A673 (cell line): ENCODE data around the gene SSX4B. TPM values are rescaled to one million over a fixed set of nuclear protein-coding genes. Genes with fewer than 3 reads are reported as not detected.
"Not testable (repeated sequence)": the region's sequence is repeated elsewhere in the genome, so short reads cannot be mapped to it uniquely, and the experiment has no call there.

Source experiments
- BruUV-seq: library from RNA; stranded (reverse); fragments of 400-500 nt; replicated peaks from 2 replicates; lab custom pipeline; 2021; lab: Mats Ljungman, UMichigan
- CTCF ChIA-PET: fragments of 300-600 bp; sonication (Branson Sonifier 250); formaldehyde crosslinking; loops from one replicate; lab custom pipeline; 2022; ENCODE audit warnings: antibody characterized with exemption; lab: Charles Lee
- POLR2A ChIA-PET: fragments of 300-600 bp; sonication (Branson Sonifier 250); formaldehyde crosslinking; loops from one replicate; lab custom pipeline; 2022; ENCODE audit warnings: antibody characterized with exemption; ENCODE audit not compliant: low non-redundant PET; lab: Charles Lee
- DNase-seq: peaks from one replicate; pipeline ENCODE4 v3.0.0-alpha.2; 2015; ENCODE audit warnings: low spot score
- H3K27ac ChIP-seq: fragments of 200-600 bp; sonication (generic); 2 replicates; pipeline ENCODE4 v1.5.1; 2016; ENCODE audit warnings: mixed run types, low read depth, mild to moderate bottlenecking, mixed read lengths, antibody characterized with exemption, low read length; ENCODE audit not compliant: poor library complexity, severe bottlenecking
- H3K27me3 ChIP-seq: fragments of 200-600 bp; sonication (generic); replicated peaks from 2 replicates; pipeline ENCODE4 v1.6.1; 2017; ENCODE audit warnings: mixed run types, low read depth, mild to moderate bottlenecking, mixed read lengths, antibody characterized with exemption, low read length; ENCODE audit not compliant: insufficient read depth, poor library complexity
- H3K36me3 ChIP-seq: fragments of 200-600 bp; sonication (generic); 2 replicates; pipeline ENCODE4 v1.6.1; 2016; ENCODE audit warnings: mixed run types, mild to moderate bottlenecking, mixed read lengths, antibody characterized with exemption, low read length; ENCODE audit not compliant: insufficient read depth, poor library complexity, severe bottlenecking
- H3K4me1 ChIP-seq: fragments of 200-600 bp; sonication (generic); 2 replicates; pipeline ENCODE4 v1.6.1; 2017; ENCODE audit warnings: mixed run types, mild to moderate bottlenecking, mixed read lengths, antibody characterized with exemption, low read length; ENCODE audit not compliant: insufficient read depth, poor library complexity, severe bottlenecking
- H3K4me3 ChIP-seq: fragments of 200-600 bp; sonication (generic); 2 replicates; pipeline ENCODE4 v1.5.1; 2016; ENCODE audit warnings: low read depth, mixed run types, mild to moderate bottlenecking, mixed read lengths, low read length; ENCODE audit not compliant: poor library complexity, severe bottlenecking
- H3K9me3 ChIP-seq: fragments of 200-600 bp; sonication (generic); 2 replicates; pipeline ENCODE4 v1.6.1; 2016; ENCODE audit warnings: mixed run types, low read depth, mild to moderate bottlenecking, mixed read lengths, antibody characterized with exemption, low read length; ENCODE audit not compliant: poor library complexity, severe bottlenecking
- CTCF ChIP-seq: fragments of 300-800, 200-600 bp; sonication (generic); conservative IDR thresholded peaks from 2 replicates; pipeline ENCODE4 v1.5.1; 2017; ENCODE audit warnings: low read depth, mild to moderate bottlenecking, antibody characterized with exemption, low read length, moderate library complexity, mixed read lengths
- EZH2 ChIP-seq: fragments of 200-600 bp; sonication (generic); IDR thresholded peaks from 2 replicates; pipeline ENCODE4 v1.6.1; 2017; ENCODE audit warnings: borderline replicate concordance, low read depth, mild to moderate bottlenecking, mixed read lengths, antibody characterized with exemption, low read length; ENCODE audit not compliant: poor library complexity, severe bottlenecking
- intact Hi-C: fragments of 100-400 bp; cut with micrococcal nuclease; formaldehyde crosslinking; loops from one replicate; pipeline ENCODE4 v1.10.0; 2022; ENCODE audit not compliant: unreplicated experiment
- total RNA-seq: library from RNA; stranded (reverse); gene quantifications from 2 replicates; pipeline ENCODE4 v1.2.3, GENCODE V29; 2021

The SSX4B gene
- total RNA-seq, 1 experiment from 2014 or later, result not detected

- intact Hi-C loops, result no loop called here
- H3K27ac ChIP-seq, result no peak overlapping the region
- no TSS peak for BruUV-seq
- no peaks in the 10 kb centered on the region for H3K27me3 ChIP-seq
- ChIA-PET CTCF (interaction anchor here (0.6 kb wide), 1 partner anchor 44 kb away, joined by 3 read pairs; no protein-coding TSS in a partner anchor), POLR2A (no interaction called here)
- H3K4me3 ChIP-seq, result no peak overlapping the region
- TF ChIP-seq CTCF (no peak), EZH2 (no peak)
- no peaks in the 10 kb centered on the region for H3K4me1 ChIP-seq
- H3K9me3 ChIP-seq, result no peaks in the 10 kb centered on the region
- no peak for DNase-seq
- H3K36me3 ChIP-seq, result no peaks in the 10 kb centered on the region
Measured at GRCh38 chrX:48450076-48450475, 38.3 kb upstream of the SSX4B start.

- CTCF ChIA-PET, H3K9me3 ChIP-seq, H3K36me3 ChIP-seq, H3K27ac ChIP-seq, H3K4me3 ChIP-seq, H3K27me3 ChIP-seq, H3K4me1 ChIP-seq, BruUV-seq, intact Hi-C loops, POLR2A ChIA-PET, DNase-seq: not testable (repeated sequence)
Measured at GRCh38 chrX:48447201-48447600, 35.4 kb upstream of the SSX4B start.

- DNase-seq, H3K27ac ChIP-seq, BruUV-seq, POLR2A ChIA-PET, H3K4me1 ChIP-seq, H3K36me3 ChIP-seq, H3K9me3 ChIP-seq, intact Hi-C loops, H3K4me3 ChIP-seq, CTCF ChIA-PET, H3K27me3 ChIP-seq: not testable (repeated sequence)
Measured at GRCh38 chrX:48433713-48434112, 22.0 kb upstream of the SSX4B start.

GRCh38 chrX:48430166-48430565, 18.4 kb upstream of the SSX4B start:
- H3K27me3 ChIP-seq, BruUV-seq, intact Hi-C loops, H3K4me1 ChIP-seq, H3K9me3 ChIP-seq, H3K36me3 ChIP-seq, POLR2A ChIA-PET, DNase-seq, H3K27ac ChIP-seq, H3K4me3 ChIP-seq, CTCF ChIA-PET: not testable (repeated sequence)

GRCh38 chrX:48429606-48430005, 17.8 kb upstream of the SSX4B start:
- DNase-seq, BruUV-seq, POLR2A ChIA-PET, H3K36me3 ChIP-seq, intact Hi-C loops, CTCF ChIA-PET, H3K4me3 ChIP-seq, H3K27ac ChIP-seq, H3K9me3 ChIP-seq, H3K27me3 ChIP-seq, H3K4me1 ChIP-seq: not testable (repeated sequence)

- DNase-seq, H3K27me3 ChIP-seq, H3K9me3 ChIP-seq, H3K27ac ChIP-seq, H3K4me1 ChIP-seq, intact Hi-C loops, H3K4me3 ChIP-seq, H3K36me3 ChIP-seq, BruUV-seq, POLR2A ChIA-PET, CTCF ChIA-PET: not testable (repeated sequence)
Measured at GRCh38 chrX:48427027-48427716, 15.4 kb upstream of the SSX4B start.

- H3K4me3 ChIP-seq, H3K4me1 ChIP-seq, H3K9me3 ChIP-seq, H3K27ac ChIP-seq, H3K36me3 ChIP-seq, CTCF ChIA-PET, H3K27me3 ChIP-seq, POLR2A ChIA-PET, DNase-seq, intact Hi-C loops, BruUV-seq: not testable (repeated sequence)
Measured at GRCh38 chrX:48397825-48398224, 13.9 kb downstream of the SSX4B start.
